GM12801 (cell line): Measurements from ENCODE around the gene PIN4.

Source experiments
- TF ChIP-seq, protein P1 (sequence below): IDR thresholded peaks from one replicate; pipeline ENCODE4 v1.5.1; 2011; ENCODE audit warnings: control low read depth; ENCODE audit not compliant: insufficient read length; ENCODE audit errors: extremely low read depth

The PIN4 gene

DNA sequence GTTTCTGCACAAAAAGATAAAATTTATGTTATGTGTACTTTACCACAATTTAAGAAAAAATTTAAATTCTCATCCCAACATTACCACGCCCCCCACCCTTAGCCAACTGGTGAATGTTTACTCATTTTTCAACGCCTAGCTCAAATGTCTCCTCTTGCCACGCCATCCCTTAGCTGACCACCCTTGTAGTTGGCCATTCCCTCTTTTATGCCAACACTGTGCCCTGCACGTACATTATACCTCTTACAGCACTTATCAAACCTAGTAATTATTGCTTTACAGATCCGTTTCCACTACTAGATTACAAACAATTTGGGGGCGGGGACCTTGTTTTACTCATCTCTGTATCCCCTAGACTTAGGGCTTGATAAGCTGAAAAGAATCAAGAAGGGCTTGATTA lies 56.6 kb downstream of the PIN4 start:
- TF ChIP-seq, protein P1, sequence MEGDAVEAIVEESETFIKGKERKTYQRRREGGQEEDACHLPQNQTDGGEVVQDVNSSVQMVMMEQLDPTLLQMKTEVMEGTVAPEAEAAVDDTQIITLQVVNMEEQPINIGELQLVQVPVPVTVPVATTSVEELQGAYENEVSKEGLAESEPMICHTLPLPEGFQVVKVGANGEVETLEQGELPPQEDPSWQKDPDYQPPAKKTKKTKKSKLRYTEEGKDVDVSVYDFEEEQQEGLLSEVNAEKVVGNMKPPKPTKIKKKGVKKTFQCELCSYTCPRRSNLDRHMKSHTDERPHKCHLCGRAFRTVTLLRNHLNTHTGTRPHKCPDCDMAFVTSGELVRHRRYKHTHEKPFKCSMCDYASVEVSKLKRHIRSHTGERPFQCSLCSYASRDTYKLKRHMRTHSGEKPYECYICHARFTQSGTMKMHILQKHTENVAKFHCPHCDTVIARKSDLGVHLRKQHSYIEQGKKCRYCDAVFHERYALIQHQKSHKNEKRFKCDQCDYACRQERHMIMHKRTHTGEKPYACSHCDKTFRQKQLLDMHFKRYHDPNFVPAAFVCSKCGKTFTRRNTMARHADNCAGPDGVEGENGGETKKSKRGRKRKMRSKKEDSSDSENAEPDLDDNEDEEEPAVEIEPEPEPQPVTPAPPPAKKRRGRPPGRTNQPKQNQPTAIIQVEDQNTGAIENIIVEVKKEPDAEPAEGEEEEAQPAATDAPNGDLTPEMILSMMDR = no peak

DNA sequence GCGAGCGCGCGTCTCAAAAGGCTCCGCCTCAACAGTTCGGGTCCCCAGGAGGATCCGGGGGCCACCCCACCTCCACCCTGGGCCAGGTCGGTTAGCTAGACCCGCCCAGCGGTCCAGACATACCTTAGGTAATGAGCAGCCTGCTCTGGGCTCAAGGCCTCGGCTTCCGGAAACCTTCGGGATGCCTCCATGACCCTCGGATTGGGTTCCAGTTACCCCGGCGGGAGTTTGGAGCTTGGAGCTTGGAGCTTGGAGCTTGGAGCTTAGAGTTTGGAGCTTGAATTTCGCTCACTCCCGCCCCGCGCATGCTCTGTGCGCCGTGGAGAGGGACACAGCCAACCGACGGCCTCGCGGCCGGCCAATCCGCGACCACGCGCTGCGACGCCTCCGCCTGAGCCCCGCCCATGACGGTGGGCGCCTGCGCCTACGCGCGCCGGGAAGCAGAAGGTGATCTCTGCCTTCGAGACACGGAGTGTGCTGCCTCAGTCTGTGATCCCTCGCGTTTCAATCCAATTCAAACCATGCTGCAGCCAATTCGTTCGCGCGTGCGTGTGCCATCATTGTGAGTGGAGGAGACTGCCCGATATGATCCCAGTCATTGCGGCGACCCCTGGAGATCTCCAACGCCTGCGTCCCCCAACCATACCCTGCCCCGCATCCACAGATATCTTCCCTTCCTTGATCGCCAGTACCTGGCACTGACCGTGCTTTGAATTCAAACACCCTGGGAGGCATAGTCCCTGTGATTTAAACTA lies 57.3 kb downstream of the PIN4 start, which contains the start of gene ERCC6L:
TSS of gene ERCC6L (minus strand) at position 307 of the 755 bp plus-strand sequence. CDS start at position 191, 116 bp downstream.
- TF ChIP-seq, protein P1 = no peak

DNA sequence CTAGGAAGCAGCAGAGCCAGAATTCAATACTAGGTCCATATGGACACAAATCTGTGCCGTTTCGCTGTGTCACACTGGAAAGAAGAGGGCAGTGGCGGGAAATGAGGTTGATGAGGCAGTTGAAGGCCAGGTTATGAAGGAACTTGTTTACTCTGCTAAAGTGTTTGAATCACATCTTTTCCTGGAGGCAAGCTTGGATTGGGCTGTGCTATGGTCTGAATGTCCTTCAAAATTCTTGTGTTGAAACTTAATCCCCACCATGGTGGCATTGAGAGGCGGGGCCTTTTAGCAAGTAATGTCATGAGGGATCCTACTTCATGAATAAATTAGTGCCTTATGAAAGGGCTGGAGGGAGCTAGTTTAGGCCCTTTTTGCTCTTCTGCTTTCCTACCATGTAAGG lies 59.4 kb downstream of the PIN4 start:
- TF ChIP-seq, protein P1 = no peak

DNA sequence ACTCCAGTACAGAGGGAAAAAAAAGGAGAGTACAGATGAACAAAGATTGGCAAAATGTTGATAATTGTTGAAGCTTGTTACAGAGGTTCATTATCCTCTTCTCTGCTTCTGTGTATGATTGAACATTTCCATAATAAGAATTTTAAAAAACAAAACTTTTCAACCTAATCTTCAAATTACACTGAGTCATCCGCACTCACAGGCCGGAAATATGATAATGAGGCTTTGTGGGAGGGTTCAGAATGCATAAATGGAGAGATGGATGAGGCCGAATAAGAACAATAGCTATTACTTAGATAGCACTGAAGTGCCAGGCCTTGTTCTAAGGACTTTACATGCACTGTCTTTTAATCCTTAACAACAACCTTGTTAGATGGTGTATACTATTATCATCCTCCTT lies 61.9 kb downstream of the PIN4 start:
- TF ChIP-seq, protein P1 = no peak

DNA sequence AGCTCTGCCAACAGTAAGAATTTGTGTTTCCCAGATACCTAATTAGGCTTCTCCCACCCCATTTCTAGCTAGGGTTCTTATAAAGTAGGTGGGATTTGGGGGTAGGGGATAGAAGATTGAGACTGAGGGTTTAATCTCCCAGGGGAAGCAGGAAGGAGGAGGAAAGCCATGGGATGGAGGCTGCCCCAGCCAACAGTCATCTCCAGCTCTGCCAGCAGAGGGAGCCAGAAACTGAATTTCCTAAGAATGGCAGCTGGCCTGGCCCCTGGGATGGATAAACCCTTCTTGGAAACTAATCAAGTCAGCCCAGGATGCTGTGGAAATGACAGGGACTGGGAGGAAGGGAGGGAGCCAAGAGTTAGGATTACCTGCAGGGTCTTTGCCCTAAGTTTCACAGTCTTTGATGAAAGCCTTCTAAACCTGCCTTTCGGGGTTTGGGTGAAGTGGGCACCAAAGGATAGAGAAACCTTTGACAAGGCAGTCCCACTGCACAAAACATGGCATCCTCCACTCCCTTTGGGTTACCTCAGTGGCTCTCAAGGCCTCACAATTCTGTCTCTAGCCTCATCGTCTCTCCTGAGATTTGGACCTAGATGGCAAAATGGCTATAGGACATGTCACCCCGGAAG lies 64.0 kb downstream of the PIN4 start:
- TF ChIP-seq, protein P1 = no peak

DNA sequence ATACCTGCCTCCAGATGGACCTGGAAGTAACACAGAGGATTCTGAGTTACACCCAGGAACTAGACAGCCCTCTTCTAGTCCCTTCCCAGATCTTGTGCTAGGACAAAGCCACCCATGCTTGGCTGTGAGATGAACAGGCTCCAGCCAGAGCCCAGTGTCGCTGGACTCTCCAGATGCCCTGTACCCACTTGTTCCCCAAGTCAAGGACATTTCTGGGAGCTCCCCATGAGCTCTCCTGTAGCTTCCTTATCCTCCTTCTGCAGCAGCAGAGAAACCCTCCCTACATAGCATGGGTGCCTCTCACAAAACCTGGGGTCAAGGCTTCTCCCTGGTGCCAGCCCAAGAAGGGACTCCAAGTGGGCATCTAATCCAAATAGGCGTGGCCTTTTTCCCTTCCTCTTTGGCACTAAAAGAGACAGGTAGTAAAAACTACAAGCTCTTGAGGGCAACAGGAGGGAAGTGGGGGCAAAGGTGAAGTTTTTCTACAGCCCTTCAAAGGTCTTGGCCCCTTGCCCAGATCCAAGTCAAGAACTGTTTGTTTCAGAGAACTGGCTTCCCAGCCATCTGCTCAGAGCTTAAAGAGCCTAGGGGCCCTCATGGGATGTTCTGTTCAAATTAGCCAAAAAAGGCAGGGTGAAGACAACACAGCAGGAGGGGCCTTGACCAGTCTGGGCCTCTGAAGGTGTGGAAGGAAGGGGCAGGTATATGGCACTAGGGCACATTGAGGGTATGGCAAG lies 65.8 kb downstream of the PIN4 start:
- TF ChIP-seq, protein P1 = no peak
